Aorta (tissue), 5 donors: Measurements from ENCODE around the gene PLXNA4. TPM values are rescaled to one million over a fixed set of nuclear protein-coding genes. Genes with fewer than 3 reads are reported as not detected.

Experiments
- ATAC-seq: fragments of 200-7000 bp; cut with Tn5 transposase; one replicate; pipeline ENCODE4 v1.9.1; 2022; ENCODE audit warnings: moderate library complexity; ENCODE audit not compliant: low FRiP score
- DNase-seq, 2 donors: peaks; one replicate each; pipeline ENCODE4 v3.0.0-alpha.2; 2020
- H3K27ac ChIP-seq, 2 donors: one replicate each; pipeline ENCODE4 v1.5.1; 2013; ENCODE audit warnings: low read length in 2 of 2, mild to moderate bottlenecking in 2 of 2, moderate library complexity in 2 of 2, control low read depth in 1 of 2, inconsistent platforms in 1 of 2, low read depth in 1 of 2
- H3K27me3 ChIP-seq, 2 donors: one replicate each; pipeline ENCODE4 v1.6.1; 2013; ENCODE audit warnings: control low read depth in 1 of 2, low read length in 1 of 2, mild to moderate bottlenecking in 1 of 2, moderate library complexity in 1 of 2; ENCODE audit not compliant: insufficient read depth in 2 of 2, control insufficient read depth in 1 of 2
- H3K36me3 ChIP-seq, 2 donors: one replicate each; pipeline ENCODE4 v1.6.1; 2013; ENCODE audit warnings: control low read depth in 1 of 2, low read length in 1 of 2, mild to moderate bottlenecking in 1 of 2; ENCODE audit not compliant: insufficient read depth in 2 of 2, control insufficient read depth in 1 of 2
- H3K4me1 ChIP-seq, 2 donors: one replicate each; pipeline ENCODE4 v1.6.1; 2013; ENCODE audit warnings: low read length in 2 of 2, control low read depth in 1 of 2, mild to moderate bottlenecking in 1 of 2, moderate library complexity in 1 of 2; ENCODE audit not compliant: insufficient read depth in 2 of 2, control insufficient read depth in 1 of 2
- H3K4me3 ChIP-seq, 2 donors: one replicate each; pipeline ENCODE4 v1.5.1; 2013; ENCODE audit warnings: low read length in 2 of 2, control low read depth in 1 of 2, mild to moderate bottlenecking in 1 of 2
- H3K9me3 ChIP-seq: one replicate; pipeline ENCODE4 v1.6.1; 2013; ENCODE audit warnings: mild to moderate bottlenecking, low read length; ENCODE audit not compliant: control insufficient read depth
- WGBS, 2 donors: extraction: QIAGEN DNeasy Blood & Tissue Kit; methylation state at CpG; one replicate each; pipeline ENCODE4 v1.1.7; 2013; 5-methylcytosine and 5-hydroxymethylcytosine counted together
- intact Hi-C, 2 donors: fragments of 100-400 bp; cut with DNase I; formaldehyde crosslinking; loops; one replicate each; pipeline versions ENCODE4 v1.14.2 to v1.15.0; 2022
- polyA plus RNA-seq, 2 donors: library from polyadenylated mRNA; stranded (reverse); fragments of 200-250 nt; gene quantifications; one replicate each; pipeline ENCODE4 v1.2.3, GENCODE V29; 2013
- total RNA-seq, 2 donors: library from RNA; stranded (reverse); fragmentation: NEBNext Ultra II Directional; extraction: Animal tissue kit (Norgen Biotek cat#: 25700); gene quantifications; one replicate each; pipeline ENCODE4 v1.2.1, GENCODE V29; 2021
- donor health status: healthy with polysubstance abuse.
- donor health status: Bipolar disorder and iron deficiency.
- donor health status: DM: no; HTN: no; CAD: no.
- donor health status: DM: no; HTN: no; CAD: no.
- donor health status: DM: yes; HTN: yes; CAD: no.

Gene PLXNA4
- total and polyA plus RNA-seq, 4 donors, result 0.59 to 30.1 (median 12.0) TPM

- WGBS, 2 donors, result 73 to 75% methylated on average over 3 of the region's 3 CpGs
- Histone ChIP-seq H3K4me3 (no peak overlapping the region), H3K27me3 (no peaks in the 10 kb centered on the region), H3K4me1 (no peaks in the 10 kb centered on the region), H3K9me3 (no peaks in the 10 kb centered on the region), H3K36me3 (no peaks in the 10 kb centered on the region), H3K27ac (no peak overlapping the region)
- DNase-seq (no peak), ATAC-seq (no peak)
- intact Hi-C loops, result no loop called here
These were observed 227.2 kb downstream of the PLXNA4 start for GRCh38 chr7:132349075-132349474.

DNA sequence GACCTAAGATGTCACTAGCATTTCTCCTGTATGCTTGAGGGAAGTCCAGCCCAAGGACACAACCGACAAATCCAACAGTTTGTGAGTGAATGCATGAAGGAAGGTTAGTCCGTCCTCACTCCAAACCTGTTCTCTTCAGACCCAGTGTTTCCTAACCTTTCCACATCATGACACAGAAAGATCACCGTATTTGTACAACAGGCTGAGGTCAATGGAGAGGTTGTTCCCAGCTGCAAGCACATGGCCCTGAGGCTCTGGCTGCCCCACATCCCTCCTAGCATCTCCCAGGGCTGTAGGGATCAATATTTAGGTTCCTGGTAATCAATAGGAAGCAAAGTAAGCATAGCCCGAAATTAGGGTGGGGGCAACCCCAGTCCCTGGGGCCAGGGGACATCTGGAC, 227.9 kb downstream of the PLXNA4 start:
- DNase-seq (no peak), ATAC-seq (no peak)
- no peaks in the 10 kb centered on the region for H3K4me1 ChIP-seq
- intact Hi-C loops, result no loop called here
- H3K27me3 ChIP-seq, result no peaks in the 10 kb centered on the region
- no peaks in the 10 kb centered on the region for H3K9me3 ChIP-seq
- H3K27ac ChIP-seq, result no peak overlapping the region
- WGBS, 2 donors, result 93 to 94% methylated on average over 4 of the region's 4 CpGs
- H3K4me3 ChIP-seq, result no peak overlapping the region
- H3K36me3 ChIP-seq, result no peaks in the 10 kb centered on the region

GRCh38 chr7:132347858-132348257, 228.4 kb downstream of the PLXNA4 start:
- Histone ChIP-seq H3K9me3 (no peaks in the 10 kb centered on the region), H3K4me3 (no peak overlapping the region), H3K4me1 (no peaks in the 10 kb centered on the region), H3K27ac (no peak overlapping the region), H3K36me3 (no peaks in the 10 kb centered on the region), H3K27me3 (no peaks in the 10 kb centered on the region)
- ATAC-seq (no peak), DNase-seq (no peak)
- intact Hi-C loops, result no loop called here
- 78 to 94% methylated on average over 3 of the region's 3 CpGs for WGBS, 2 donors

DNA sequence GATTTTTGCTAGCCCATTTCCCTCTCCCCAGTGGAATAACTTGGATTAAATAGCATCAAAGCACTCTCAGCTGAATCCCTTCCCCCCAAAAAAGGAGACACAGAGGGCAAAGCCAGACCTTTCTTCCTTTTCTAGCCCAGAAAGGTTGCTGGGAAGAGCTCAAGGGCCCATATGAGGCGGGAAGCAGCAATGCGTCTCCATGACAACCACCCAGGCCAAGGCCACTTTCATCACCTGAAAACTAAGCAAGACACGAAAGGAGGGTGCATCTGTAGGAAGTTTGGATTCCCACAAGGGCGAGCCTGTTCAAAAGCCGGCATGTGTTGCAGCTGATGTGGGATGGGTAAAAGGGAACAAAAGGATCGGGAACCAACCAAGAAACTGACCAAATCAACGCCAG, 229.1 kb downstream of the PLXNA4 start:
- WGBS, 2 donors, result 95 to 98% methylated on average over 7 of the region's 7 CpGs
- ATAC-seq (no peak), DNase-seq (no peak)
- Histone ChIP-seq H3K36me3 (no peaks in the 10 kb centered on the region), H3K9me3 (no peaks in the 10 kb centered on the region), H3K4me1 (no peaks in the 10 kb centered on the region), H3K27ac (no peak overlapping the region), H3K4me3 (no peak overlapping the region), H3K27me3 (no peaks in the 10 kb centered on the region)
- intact Hi-C loops, result no loop called here

DNA sequence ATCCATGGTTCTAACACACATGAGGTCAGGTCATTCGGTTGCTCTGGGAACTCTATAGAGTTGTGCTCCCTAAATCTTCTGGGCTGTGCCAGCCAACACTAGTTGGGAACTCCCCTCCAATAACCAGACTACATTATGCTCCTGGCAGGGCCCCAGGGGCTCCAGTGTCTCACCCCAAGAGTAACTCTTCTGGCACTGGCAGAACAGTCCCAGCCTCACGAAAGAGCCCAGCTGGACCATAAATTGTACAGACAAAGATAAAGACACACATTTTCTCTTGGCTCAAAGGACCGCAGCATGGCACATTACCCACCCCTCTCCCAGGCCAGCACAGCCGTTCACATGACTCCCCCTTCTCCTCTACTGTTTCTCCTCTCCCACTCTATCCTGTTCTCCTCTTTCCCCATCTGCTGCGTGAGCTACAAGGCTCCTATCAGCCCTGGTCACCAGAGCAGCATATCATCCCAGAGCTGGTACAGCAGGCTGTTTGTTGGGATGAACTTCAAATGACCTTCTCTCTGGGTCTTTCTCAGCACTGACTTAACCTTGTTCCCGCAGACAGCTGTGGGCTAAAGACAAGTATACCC, 230.6 kb downstream of the PLXNA4 start:
- Histone ChIP-seq H3K36me3 (no peaks in the 10 kb centered on the region), H3K4me1 (no peaks in the 10 kb centered on the region), H3K9me3 (no peaks in the 10 kb centered on the region), H3K27me3 (no peaks in the 10 kb centered on the region), H3K27ac (no peak overlapping the region), H3K4me3 (no peak overlapping the region)
- DNase-seq, result no peak
- ATAC-seq, result no peak
- intact Hi-C loops, result no loop called here
- WGBS, 2 donors, result 18% methylated on average over 6 of the region's 6 CpGs

DNA sequence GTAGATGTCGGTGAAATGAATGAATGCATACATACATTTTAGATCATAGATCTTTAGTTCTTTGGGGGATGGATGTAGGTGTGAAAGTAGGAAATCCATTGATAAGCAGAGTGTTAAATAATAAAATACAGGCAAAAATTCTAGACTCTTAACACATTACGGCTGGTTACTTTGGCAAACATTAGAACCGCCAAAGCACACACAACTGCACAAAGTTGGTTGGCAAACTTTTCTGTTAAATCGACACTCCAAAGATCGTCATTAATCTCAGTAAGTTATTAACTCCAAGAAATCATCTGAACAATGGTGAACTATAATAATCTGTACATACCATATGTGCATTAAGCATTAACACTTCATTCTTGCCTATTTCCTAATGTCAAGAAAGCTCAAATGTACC, 231.2 kb downstream of the PLXNA4 start:
- ATAC-seq, result no peak
- no peaks in the 10 kb centered on the region for H3K27me3 ChIP-seq
- H3K9me3 ChIP-seq, result no peaks in the 10 kb centered on the region
- 49 to 59% methylated on average over 5 of the region's 5 CpGs for WGBS, 2 donors
- H3K27ac ChIP-seq, result no peak overlapping the region
- no peak overlapping the region for H3K4me3 ChIP-seq
- no peaks in the 10 kb centered on the region for H3K4me1 ChIP-seq
- DNase-seq, result no peak
- intact Hi-C loops, result no loop called here
- no peaks in the 10 kb centered on the region for H3K36me3 ChIP-seq

GRCh38 chr7:132343199-132343598, 233.1 kb downstream of the PLXNA4 start:
- no peaks in the 10 kb centered on the region for H3K9me3 ChIP-seq
- ATAC-seq, result peak; percentile 82
- WGBS, 2 donors, result 90 to 91% methylated on average over 1 of the region's 1 CpG

DNA sequence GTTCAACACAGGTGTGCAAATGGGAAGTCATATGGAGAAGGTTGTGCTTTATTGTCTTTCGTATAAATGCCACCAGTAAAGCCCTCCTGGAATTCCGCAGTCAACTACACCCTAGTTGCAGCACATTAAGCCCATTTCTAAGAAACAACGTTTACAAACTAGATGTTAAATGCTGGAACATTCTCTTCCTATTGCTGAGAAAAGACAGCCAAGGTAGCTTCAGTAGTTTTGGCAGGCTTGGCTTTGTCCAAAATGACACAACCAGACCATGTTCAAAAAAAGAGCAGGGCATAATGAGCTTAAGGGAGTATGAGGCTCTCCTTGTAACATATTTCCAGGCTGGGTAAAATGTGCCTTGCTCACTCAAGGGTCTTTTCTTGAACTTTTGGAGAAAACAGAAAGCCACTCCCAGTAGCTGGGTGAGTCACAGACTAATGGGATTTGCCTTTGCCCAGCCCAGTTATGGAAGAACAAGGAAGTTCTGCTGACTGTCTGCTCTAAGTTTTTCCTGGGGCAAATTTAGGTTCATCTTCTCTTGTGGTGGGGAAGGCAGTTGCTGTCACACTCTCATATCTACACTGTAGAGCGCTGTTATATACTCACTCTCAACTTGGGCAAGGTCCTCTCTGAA, 238.7 kb downstream of the PLXNA4 start:
- H3K27ac ChIP-seq, result peak overlapping the region in 1 of 2 donors; percentile 81
- no peaks in the 10 kb centered on the region for H3K9me3 ChIP-seq
- H3K27me3 ChIP-seq, result no peaks in the 10 kb centered on the region
- intact Hi-C loops, result no loop called here
- DNase-seq (no peak), ATAC-seq (no peak)
- no peaks in the 10 kb centered on the region for H3K36me3 ChIP-seq
- WGBS, 2 donors, result 69 to 70% methylated on average over 4 of the region's 4 CpGs
- peaks cover 2 to 7% of the 10 kb centered on the region in 2 donors for H3K4me1 ChIP-seq
- H3K4me3 ChIP-seq, result no peak overlapping the region

More at GRCh38 chr7:132343199-132343598, 233.1 kb downstream of the PLXNA4 start:
- H3K4me3 ChIP-seq, result no peak overlapping the region
- H3K4me1 ChIP-seq, result no peaks in the 10 kb centered on the region
- H3K36me3 ChIP-seq, result no peaks in the 10 kb centered on the region
- H3K27me3 ChIP-seq, result no peaks in the 10 kb centered on the region
- H3K27ac ChIP-seq, result no peak overlapping the region
- no peak for DNase-seq
- intact Hi-C loops, result no loop called here

- intact Hi-C loops, result no loop called here
- no peaks in the 10 kb centered on the region for H3K36me3 ChIP-seq
- ATAC-seq (no peak), DNase-seq (no peak)
- no peaks in the 10 kb centered on the region for H3K27me3 ChIP-seq
- peaks cover 2 to 7% of the 10 kb centered on the region in 2 donors for H3K4me1 ChIP-seq
- no peaks in the 10 kb centered on the region for H3K9me3 ChIP-seq
- 17% methylated on average over 5 of the region's 5 CpGs for WGBS, 2 donors
- no peak overlapping the region for H3K4me3 ChIP-seq
- peak overlapping the region in 1 of 2 donors; percentile 12 for H3K27ac ChIP-seq
These were observed 239.5 kb downstream of the PLXNA4 start for GRCh38 chr7:132336797-132337196.
